A673 (cell line): ENCODE measurements around the gene TMEFF1. TPM values are rescaled to one million over a fixed set of nuclear protein-coding genes. Genes with fewer than 3 reads are reported as not detected.

Experiments
- BruUV-seq: library from RNA; stranded (reverse); fragments of 400-500 nt; replicated peaks from 2 replicates; lab custom pipeline; 2021; lab: Mats Ljungman, UMichigan
- CTCF ChIA-PET: fragments of 300-600 bp; sonication (Branson Sonifier 250); formaldehyde crosslinking; loops from one replicate; lab custom pipeline; 2022; ENCODE audit warnings: antibody characterized with exemption; lab: Charles Lee
- POLR2A ChIA-PET: fragments of 300-600 bp; sonication (Branson Sonifier 250); formaldehyde crosslinking; loops from one replicate; lab custom pipeline; 2022; ENCODE audit warnings: antibody characterized with exemption; ENCODE audit not compliant: low non-redundant PET; lab: Charles Lee
- DNase-seq: peaks from one replicate; pipeline ENCODE4 v3.0.0-alpha.2; 2015; ENCODE audit warnings: low spot score
- H3K27ac ChIP-seq: fragments of 200-600 bp; sonication (generic); 2 replicates; pipeline ENCODE4 v1.5.1; 2016; ENCODE audit warnings: mixed run types, low read depth, mild to moderate bottlenecking, mixed read lengths, antibody characterized with exemption, low read length; ENCODE audit not compliant: poor library complexity, severe bottlenecking
- H3K27me3 ChIP-seq: fragments of 200-600 bp; sonication (generic); replicated peaks from 2 replicates; pipeline ENCODE4 v1.6.1; 2017; ENCODE audit warnings: mixed run types, low read depth, mild to moderate bottlenecking, mixed read lengths, antibody characterized with exemption, low read length; ENCODE audit not compliant: insufficient read depth, poor library complexity
- H3K36me3 ChIP-seq: fragments of 200-600 bp; sonication (generic); 2 replicates; pipeline ENCODE4 v1.6.1; 2016; ENCODE audit warnings: mixed run types, mild to moderate bottlenecking, mixed read lengths, antibody characterized with exemption, low read length; ENCODE audit not compliant: insufficient read depth, poor library complexity, severe bottlenecking
- H3K4me1 ChIP-seq: fragments of 200-600 bp; sonication (generic); 2 replicates; pipeline ENCODE4 v1.6.1; 2017; ENCODE audit warnings: mixed run types, mild to moderate bottlenecking, mixed read lengths, antibody characterized with exemption, low read length; ENCODE audit not compliant: insufficient read depth, poor library complexity, severe bottlenecking
- H3K4me3 ChIP-seq: fragments of 200-600 bp; sonication (generic); 2 replicates; pipeline ENCODE4 v1.5.1; 2016; ENCODE audit warnings: low read depth, mixed run types, mild to moderate bottlenecking, mixed read lengths, low read length; ENCODE audit not compliant: poor library complexity, severe bottlenecking
- H3K9me3 ChIP-seq: fragments of 200-600 bp; sonication (generic); 2 replicates; pipeline ENCODE4 v1.6.1; 2016; ENCODE audit warnings: mixed run types, low read depth, mild to moderate bottlenecking, mixed read lengths, antibody characterized with exemption, low read length; ENCODE audit not compliant: poor library complexity, severe bottlenecking
- CTCF ChIP-seq: fragments of 300-800, 200-600 bp; sonication (generic); conservative IDR thresholded peaks from 2 replicates; pipeline ENCODE4 v1.5.1; 2017; ENCODE audit warnings: low read depth, mild to moderate bottlenecking, antibody characterized with exemption, low read length, moderate library complexity, mixed read lengths
- EZH2 ChIP-seq: fragments of 200-600 bp; sonication (generic); IDR thresholded peaks from 2 replicates; pipeline ENCODE4 v1.6.1; 2017; ENCODE audit warnings: borderline replicate concordance, low read depth, mild to moderate bottlenecking, mixed read lengths, antibody characterized with exemption, low read length; ENCODE audit not compliant: poor library complexity, severe bottlenecking
- intact Hi-C: fragments of 100-400 bp; cut with micrococcal nuclease; formaldehyde crosslinking; loops from one replicate; pipeline ENCODE4 v1.10.0; 2022; ENCODE audit not compliant: unreplicated experiment
- total RNA-seq: library from RNA; stranded (reverse); gene quantifications from 2 replicates; pipeline ENCODE4 v1.2.3, GENCODE V29; 2021

TMEFF1 gene
- total RNA-seq, 1 experiment from 2014 or later, result 19.1 TPM

- H3K27me3 ChIP-seq, result no peaks in the 10 kb centered on the region
- no peak overlapping the region for H3K27ac ChIP-seq
- ChIA-PET POLR2A (no interaction called here), CTCF (interaction anchor here (0.6 kb wide), 1 partner anchor 109 kb away, joined by 3 read pairs; no protein-coding TSS in a partner anchor)
- H3K4me3 ChIP-seq, result no peak overlapping the region
- intact Hi-C loops, result no loop called here
- no peaks in the 10 kb centered on the region for H3K36me3 ChIP-seq
- no peaks in the 10 kb centered on the region for H3K9me3 ChIP-seq
- no peak for TF ChIP-seq EZH2
- no peak for TF ChIP-seq CTCF
- DNase-seq, result no peak
- BruUV-seq, result no TSS peak
- H3K4me1 ChIP-seq, result no peaks in the 10 kb centered on the region
Measured at GRCh38 chr9:100589582-100589981, 116.6 kb downstream of the TMEFF1 start.

- intact Hi-C loops, result no loop called here
- CTCF ChIA-PET, result interaction anchor here (0.6 kb wide), 1 partner anchor 110 kb away, joined by 3 read pairs; no protein-coding TSS in a partner anchor
Measured at GRCh38 chr9:100590481-100590880, 117.5 kb downstream of the TMEFF1 start.

GRCh38 chr9:100591139-100591538, 118.2 kb downstream of the TMEFF1 start:
- no peak for DNase-seq
- H3K4me1 ChIP-seq, result peaks cover 3% of the 10 kb centered on the region
- no peak overlapping the region for H3K4me3 ChIP-seq
- ChIA-PET POLR2A (no interaction called here), CTCF (interaction anchor here (0.6 kb wide), 1 partner anchor 320 kb away, joined by 5 read pairs; no protein-coding TSS in a partner anchor)
- intact Hi-C loops, result no loop called here
- H3K27ac ChIP-seq, result no peak overlapping the region
- H3K9me3 ChIP-seq, result no peaks in the 10 kb centered on the region
- no TSS peak for BruUV-seq
- no peaks in the 10 kb centered on the region for H3K36me3 ChIP-seq
- H3K27me3 ChIP-seq, result no peaks in the 10 kb centered on the region
- no peak for TF ChIP-seq EZH2
- no peak for TF ChIP-seq CTCF

More at GRCh38 chr9:100590481-100590880, 117.5 kb downstream of the TMEFF1 start:
- H3K27me3 ChIP-seq, result no peaks in the 10 kb centered on the region
- H3K36me3 ChIP-seq, result no peaks in the 10 kb centered on the region
- peaks cover 3% of the 10 kb centered on the region for H3K4me1 ChIP-seq
- POLR2A ChIA-PET, result no interaction called here
- no peaks in the 10 kb centered on the region for H3K9me3 ChIP-seq
- BruUV-seq, result no TSS peak
- TF ChIP-seq EZH2 (no peak), CTCF (no peak)
- H3K27ac ChIP-seq, result no peak overlapping the region
- no peak for DNase-seq
- H3K4me3 ChIP-seq, result no peak overlapping the region
